Stimulated activated CD4-positive, alpha-beta T cell treated with anti-CD3 and anti-CD28 coated beads, Interleukin-1b, Interleukin-23, amount 100 ng/mL, for 1 hour (primary cell): ENCODE data around the gene ODR4.
"Not testable (repeated sequence)": the region's sequence is repeated elsewhere in the genome, so short reads cannot be mapped to it uniquely, and the experiment has no call there.

ENCODE experiments used
- DNase-seq, 2 donors: peaks; one replicate each; pipeline ENCODE4 v3.0.0-alpha.2; 2020; ENCODE audit warnings: low read depth in 2 of 2

Gene ODR4

GRCh38 chr1:186421446-186421845 is 45.8 kb downstream of the ODR4 start:
- no peak for DNase-seq

DNA sequence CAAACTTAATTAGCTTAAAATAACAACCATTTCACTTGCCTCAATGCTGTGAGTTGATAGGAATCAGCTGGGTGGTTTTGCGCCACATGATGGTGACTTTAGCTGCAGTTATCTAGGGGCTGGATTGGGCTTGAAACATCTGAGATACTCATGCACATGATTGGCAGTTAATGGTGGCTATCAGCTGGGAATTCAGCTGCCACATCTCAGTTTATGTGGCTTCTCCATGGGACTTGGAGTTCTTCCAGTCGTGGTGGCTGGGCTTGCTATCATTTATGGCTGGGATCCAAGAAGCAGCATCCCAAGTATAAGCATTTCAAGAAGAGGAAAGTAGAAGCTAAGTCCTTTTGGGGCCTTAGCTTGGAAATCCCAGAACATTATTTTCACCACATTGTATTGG is 48.9 kb downstream of the ODR4 start:
- no peak for DNase-seq

DNA sequence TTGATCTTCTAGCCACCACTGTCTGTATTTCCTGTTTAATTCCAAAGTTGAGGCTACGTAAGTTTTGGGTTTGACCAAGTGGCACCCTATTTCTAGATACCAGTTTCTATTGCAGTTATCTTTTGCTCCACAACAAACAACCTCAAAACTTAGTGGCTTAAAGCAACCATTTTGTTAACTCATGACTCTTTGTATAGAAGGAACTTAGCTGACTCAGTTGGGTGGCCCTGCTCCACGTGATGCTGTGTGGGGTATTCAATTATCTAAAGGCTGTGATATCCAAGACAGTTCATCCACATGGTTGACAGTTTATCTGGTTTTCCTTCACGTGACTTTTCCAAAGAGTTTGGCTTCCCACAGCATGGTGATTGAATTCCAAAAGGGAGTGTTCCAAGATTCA is 50.5 kb downstream of the ODR4 start:
- DNase-seq = no peak

GRCh38 chr1:186429017-186429416 is 53.4 kb downstream of the ODR4 start:
- DNase-seq = no peak

DNA sequence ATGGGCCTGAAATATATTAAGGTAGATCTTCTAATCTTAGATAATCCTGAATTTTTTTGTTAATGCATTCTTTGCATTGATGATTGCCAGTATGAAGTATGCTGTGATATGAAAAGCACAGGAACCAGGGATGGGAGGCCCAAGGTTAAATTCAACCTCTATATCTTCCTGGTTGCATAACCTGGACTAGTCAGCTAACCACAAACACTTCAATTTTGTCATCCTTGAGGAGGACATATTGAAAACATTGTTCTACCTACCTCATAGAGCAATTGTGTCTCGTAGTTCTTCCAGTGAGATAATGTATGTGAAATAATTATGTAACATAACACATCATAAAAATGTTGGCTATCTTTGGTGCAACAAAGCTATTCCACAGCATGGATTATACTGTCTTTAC is 59.7 kb downstream of the ODR4 start:
- DNase-seq = no peak

- DNase-seq = no peak
Measured at GRCh38 chr1:186438567-186438966, 62.9 kb downstream of the ODR4 start.

DNA sequence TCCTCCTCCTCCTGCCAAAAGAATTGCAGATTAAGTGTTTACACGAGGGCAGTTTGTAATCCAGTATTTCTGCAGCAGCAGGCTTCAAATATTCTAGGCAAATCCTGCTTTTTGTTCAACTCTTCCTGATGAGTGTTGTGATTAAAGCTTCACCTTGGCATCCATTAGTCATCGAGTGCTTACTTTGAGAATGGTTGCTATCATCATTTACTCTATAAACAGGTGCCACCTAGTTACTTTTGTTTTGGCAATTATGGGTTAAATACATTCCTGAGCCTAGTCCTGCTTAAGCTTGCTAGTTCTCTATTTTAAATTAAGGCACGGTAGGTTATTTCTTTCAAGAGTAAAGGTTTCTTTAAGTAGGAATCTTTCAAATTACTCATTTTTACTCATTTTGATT is 64.9 kb downstream of the ODR4 start:
- DNase-seq = no peak

- no peak for DNase-seq
Measured at GRCh38 chr1:186442651-186443375, 67.2 kb downstream of the ODR4 start.

GRCh38 chr1:186443638-186444037 is 68.0 kb downstream of the ODR4 start:
- no peak for DNase-seq

DNA sequence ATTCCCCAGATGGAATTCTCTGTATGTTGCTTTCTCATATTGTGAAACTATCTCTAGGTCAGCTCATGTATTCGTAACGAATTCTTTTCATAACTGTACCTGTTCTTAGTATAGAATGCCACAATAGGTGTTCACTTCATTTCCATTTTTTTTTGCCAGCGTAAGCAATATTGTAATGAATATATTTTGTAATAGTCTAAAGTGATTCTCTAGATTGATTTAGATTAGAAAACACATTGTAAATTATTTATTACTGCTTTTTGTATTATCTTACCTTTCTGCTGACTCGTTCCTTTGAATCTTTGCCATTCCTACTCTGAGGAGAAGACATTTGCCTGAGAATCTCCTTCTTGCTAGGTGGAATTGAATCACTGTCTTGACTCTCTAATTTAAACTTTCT is 70.5 kb downstream of the ODR4 start:
- DNase-seq = no peak

DNA sequence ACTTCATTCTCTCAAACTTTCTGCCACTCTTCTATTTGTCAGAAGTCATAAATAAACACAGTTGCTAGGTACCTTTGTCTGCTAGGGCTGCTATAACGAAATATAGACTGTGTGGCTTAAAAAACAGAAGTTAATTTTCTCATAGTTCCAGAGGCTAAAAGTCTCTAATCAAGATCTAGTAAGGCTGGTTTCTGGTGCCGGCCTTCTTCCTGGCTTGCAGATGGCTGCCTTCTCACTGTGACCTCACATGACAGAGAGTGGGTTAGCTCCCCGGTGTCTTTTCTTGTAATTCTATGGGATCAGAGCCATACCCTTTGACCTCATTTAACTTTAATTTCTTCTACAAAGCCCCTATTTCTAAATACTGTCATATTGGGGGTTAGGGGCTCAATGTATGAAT is 79.3 kb downstream of the ODR4 start:
- no peak for DNase-seq

DNA sequence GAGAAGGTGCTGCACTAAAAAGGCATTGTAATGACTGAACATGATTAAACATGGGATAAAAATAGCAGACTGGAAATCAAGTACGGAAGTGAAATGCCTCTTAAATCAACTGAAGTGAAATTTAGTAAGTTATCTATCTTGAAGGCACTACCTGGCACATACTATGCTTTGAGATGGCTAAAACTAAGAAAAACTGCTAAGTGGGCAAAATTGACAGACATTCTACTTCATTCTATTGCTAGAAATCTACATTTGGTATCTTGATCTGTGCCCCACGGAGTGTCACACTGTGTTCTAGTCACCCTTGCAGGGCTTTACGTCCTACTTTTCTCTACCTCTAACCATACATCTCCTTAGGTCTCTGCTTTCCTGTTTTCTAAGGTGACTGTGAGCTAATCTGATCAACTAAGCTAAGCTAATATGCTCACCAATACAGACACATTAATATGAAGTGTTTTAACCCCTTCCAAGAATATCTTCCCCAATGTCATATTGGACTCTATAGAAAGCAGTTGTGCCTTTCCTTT is 81.2 kb downstream of the ODR4 start:
- DNase-seq = no peak

- not testable (repeated sequence) for DNase-seq
Measured at GRCh38 chr1:186459161-186459560, 83.5 kb downstream of the ODR4 start.

DNA sequence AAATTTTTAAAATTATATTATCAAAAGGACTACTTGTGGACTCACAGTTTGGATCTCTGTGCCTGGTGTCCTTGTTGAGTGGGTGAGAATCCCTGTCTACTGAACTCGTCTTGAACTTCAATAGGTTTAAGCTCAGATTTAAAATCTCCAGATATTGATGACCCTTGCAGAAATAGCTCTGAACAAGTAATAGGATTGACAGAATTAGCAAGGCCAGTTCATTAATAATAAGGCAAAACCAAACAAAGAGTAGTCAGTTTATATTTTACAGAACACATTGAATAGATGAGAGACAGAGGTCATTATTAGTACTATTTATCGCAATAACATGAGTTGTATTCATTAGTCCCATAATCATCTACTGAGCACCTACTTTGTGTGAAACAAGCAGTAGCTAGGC is 85.4 kb downstream of the ODR4 start, which contains the start of gene PDC:
PDC (minus strand) TSS at position 101 of the 400 bp plus-strand sequence. CDS start 11,655 bp downstream, outside the sequence.
- DNase-seq = no peak

GRCh38 chr1:186463511-186463910 is 87.9 kb downstream of the ODR4 start:
- no peak for DNase-seq

DNA sequence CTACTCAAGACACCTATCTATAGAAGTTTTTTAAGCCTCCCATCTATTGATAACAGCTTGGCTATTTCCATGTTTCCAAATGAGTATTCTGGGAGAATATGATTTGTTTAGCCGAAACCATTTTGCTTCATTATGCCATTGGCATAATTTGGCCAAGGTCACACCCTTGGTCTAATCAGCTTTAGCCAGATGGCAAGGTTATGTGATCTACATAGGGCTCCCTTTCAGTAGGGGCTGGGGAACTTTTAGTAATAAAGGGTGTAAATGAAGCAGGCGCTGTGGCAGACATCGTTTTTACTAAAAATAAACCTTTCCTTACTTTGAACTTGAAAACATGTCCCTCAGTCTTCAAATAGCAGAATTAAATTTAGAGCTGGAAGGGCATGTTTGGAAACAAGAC is 88.3 kb downstream of the ODR4 start:
- DNase-seq = no peak

GRCh38 chr1:186465491-186465890 is 89.9 kb downstream of the ODR4 start:
- not testable (repeated sequence) for DNase-seq

GRCh38 chr1:186465946-186466345 is 90.3 kb downstream of the ODR4 start:
- no peak for DNase-seq
